K562 (cell line): ENCODE measurements around the gene C1orf74. TPM values are rescaled to one million over a fixed set of nuclear protein-coding genes. Genes with fewer than 3 reads are reported as not detected.

Experiments used
- BACH1 ChIP-seq: fragments of 200-800 bp; sonication (Bioruptor generic); IDR thresholded peaks from 2 replicates; pipeline ENCODE4 v1.6.1; 2016; ENCODE audit warnings: missing genetic modification characterization, missing compliant biosample characterization
- BRCA1 ChIP-seq, 2 experiments: fragments of 450-650 bp in 1 of 2; sonication (generic) in 1 of 2; formaldehyde crosslinking in 1 of 2; IDR thresholded peaks; 2 replicates each; pipeline versions ENCODE4 v1.5.0 to v1.6.1; 2017 to 2020; ENCODE audit warnings: mild to moderate bottlenecking in 1 of 2, missing genetic modification reagents in 1 of 2
- BRF2 ChIP-seq: IDR thresholded peaks from 3 replicates; pipeline ENCODE4 v1.6.1; 2011; ENCODE audit warnings: borderline replicate concordance, mild to moderate bottlenecking; ENCODE audit not compliant: insufficient read length, insufficient read depth
- CGGBP1 ChIP-seq: fragments of 250-450 bp; sonication (Bioruptor Pico); IDR thresholded peaks from 2 replicates; pipeline ENCODE4 v1.9.0; 2021; ENCODE audit warnings: mild to moderate bottlenecking
- CREM ChIP-seq: IDR thresholded peaks from 2 replicates; pipeline ENCODE4 v1.6.1; 2014; ENCODE audit warnings: antibody characterized with exemption, low read depth
- DEAF1 ChIP-seq: fragments of 450-650 bp; formaldehyde crosslinking; IDR thresholded peaks from 2 replicates; pipeline ENCODE4 v1.4.0; 2020; ENCODE audit warnings: mild to moderate bottlenecking, moderate library complexity
- EP400 ChIP-seq: fragments of 450-650 bp; IDR thresholded peaks from 2 replicates; pipeline ENCODE4 v1.6.1; 2017; ENCODE audit warnings: antibody characterized with exemption, mild to moderate bottlenecking, moderate library complexity
- HDAC2 ChIP-seq: fragments of 450-650 bp; IDR thresholded peaks from 2 replicates; pipeline ENCODE4 v1.6.1; 2016; ENCODE audit warnings: mild to moderate bottlenecking
- HMG20A ChIP-seq: fragments of 450-650 bp; formaldehyde crosslinking; conservative IDR thresholded peaks from 2 replicates; pipeline ENCODE4 v1.4.0; 2020; ENCODE audit warnings: mild to moderate bottlenecking, mixed read lengths
- JUN ChIP-seq, 2 experiments: sonication (generic) in 1 of 2; formaldehyde crosslinking in 1 of 2; IDR thresholded peaks; 2 replicates each; pipeline versions ENCODE4 v1.6.1 to v1.8.0; 2012 to 2022; ENCODE audit warnings: borderline replicate concordance in 2 of 2, mild to moderate bottlenecking in 2 of 2, improper control_type of control experiment in 1 of 2, low read depth in 1 of 2, low read length in 1 of 2, missing genetic modification reagents in 1 of 2
- KLF1 ChIP-seq: fragments of 450-650 bp; IDR thresholded peaks from 2 replicates; pipeline ENCODE4 v1.6.1; 2016; ENCODE audit warnings: missing genetic modification characterization, missing compliant biosample characterization
- MCM3 ChIP-seq: fragments of 450-650 bp; IDR thresholded peaks from 2 replicates; pipeline ENCODE4 v1.6.1; 2016
- NUFIP1 ChIP-seq: fragments of 450-650 bp; IDR thresholded peaks from 2 replicates; pipeline ENCODE4 v1.6.1; 2018; ENCODE audit not compliant: partially characterized antibody
- PHF20 ChIP-seq: fragments of 450-650 bp; IDR thresholded peaks from 2 replicates; pipeline ENCODE4 v1.6.1; 2018; ENCODE audit not compliant: partially characterized antibody
- POLR2B ChIP-seq: fragments of 450-650 bp; IDR thresholded peaks from 2 replicates; pipeline ENCODE4 v1.6.1; 2018; ENCODE audit warnings: low read depth; ENCODE audit not compliant: partially characterized antibody
- SUPT5H ChIP-seq: fragments of 450-650 bp; IDR thresholded peaks from 2 replicates; pipeline ENCODE4 v1.6.1; 2016
- TARDBP ChIP-seq: fragments of 450-650 bp; IDR thresholded peaks from 2 replicates; pipeline ENCODE4 v1.6.1; 2016
- UBTF ChIP-seq, 2 experiments: IDR thresholded peaks; 2 replicates each; pipeline ENCODE4 v1.6.1; 2012; ENCODE audit warnings: improper control_type of control experiment in 2 of 2, low read depth in 2 of 2, low read length in 2 of 2, borderline replicate concordance in 1 of 2
- ZBTB1 ChIP-seq: sonication (generic); formaldehyde crosslinking; IDR thresholded peaks from 2 replicates; pipeline ENCODE4 v1.8.1; 2023; ENCODE audit warnings: missing genetic modification reagents, low read depth, mild to moderate bottlenecking, borderline replicate concordance
- ZNF239 ChIP-seq: fragments of 250-450 bp; sonication (Bioruptor Pico); IDR thresholded peaks from 2 replicates; pipeline ENCODE4 v1.4.0; 2020; ENCODE audit warnings: mild to moderate bottlenecking
- ZNF280B ChIP-seq: fragments of 250-450 bp; sonication (Bioruptor Pico); IDR thresholded peaks from 2 replicates; pipeline ENCODE4 v1.5.1; 2021; ENCODE audit warnings: mild to moderate bottlenecking
- ZNF76 ChIP-seq: fragments of 250-450 bp; sonication (Bioruptor Pico); IDR thresholded peaks from 2 replicates; pipeline ENCODE4 v1.4.0; 2020; ENCODE audit warnings: mild to moderate bottlenecking, moderate library complexity, borderline replicate concordance
- polyA plus RNA-seq, 8 experiments: library from polyadenylated mRNA; depleted of rRNA in 4 of 8; stranded (reverse) in 5 of 8; unstranded in 3 of 8; fragments of >200 nt; fragmentation: Nextera tagmentation in 2 of 8; fragmentation: Illumina TruSeq in 1 of 8; extraction: Ambion mirVana in 2 of 8; extraction: Trizol in 1 of 8; gene quantifications; 2 replicates each; pipeline versions ENCODE4 v1.2.1 to v1.2.3, GENCODE V29; 2011 to 2014; ENCODE audit warnings: inconsistent platforms in 1 of 8, missing spikeins in 1 of 8
- total RNA-seq, 7 experiments: library from RNA; depleted of rRNA in 6 of 7; stranded (reverse); fragments of >200 nt in 6 of 7; fragmentation: Illumina TruSeq in 2 of 7; extraction: Trizol in 2 of 7; gene quantifications; 2 replicates each; pipeline versions ENCODE4 v1.2.1 to v1.2.3, GENCODE V29; 2011 to 2021; ENCODE audit warnings: low replicate concordance in 1 of 7

The C1orf74 gene
- total and polyA plus RNA-seq, 9 of the 15 experiments (the other 6 are each of a cell fraction or from before 2014, with no cell fraction given): 4.0 to 7.6 (median 5.7) TPM

- TF ChIP-seq ZNF280B (CRISPR knock-in tag): no peak
- no peak for TF ChIP-seq BRF2
- no peak for TF ChIP-seq TARDBP
- TF ChIP-seq EP400: no peak
- no peak for TF ChIP-seq CGGBP1 (CRISPR knock-in tag)
- TF ChIP-seq SUPT5H: no peak
- TF ChIP-seq BACH1: peak; percentile 34; the same call in 1 of the 2 replicates
- no peak for TF ChIP-seq MCM3
- TF ChIP-seq ZBTB1 (CRISPR knock-in tag): no peak
- TF ChIP-seq POLR2B: no peak
- no peak for TF ChIP-seq UBTF (IDR thresholded peaks at IDR 0.05; ENCODE audit: borderline replicate concordance in 1 of 2, low read depth in 2 of 2, low read length in 2 of 2)
- no peak for TF ChIP-seq BRCA1 (IDR thresholded peaks at IDR 0.05)
- TF ChIP-seq BRCA1 (CRISPR knock-in tag; IDR thresholded peaks at IDR 0.05): no peak
- TF ChIP-seq CREM: peak; percentile 59
- no peak for TF ChIP-seq KLF1 (tag)
- TF ChIP-seq ZNF76 (CRISPR knock-in tag): no peak
- peak; percentile 65; the same call in 1 of the 2 replicates for TF ChIP-seq HDAC2
- TF ChIP-seq HMG20A: no peak
- TF ChIP-seq ZNF239 (CRISPR knock-in tag): peak; percentile 36; the same call in 1 of the 2 replicates
- TF ChIP-seq PHF20: no peak
- TF ChIP-seq JUN (IDR thresholded peaks at IDR 0.05; ENCODE audit: borderline replicate concordance, low read depth, low read length): peak; percentile 73
- TF ChIP-seq JUN (CRISPR knock-in tag; IDR thresholded peaks at IDR 0.05; ENCODE audit: borderline replicate concordance): no peak
- TF ChIP-seq NUFIP1: no peak
- 0 out of 2 replicates have a peak, but pooled peaks have one; percentile 36 for TF ChIP-seq DEAF1 (CRISPR knock-in tag)
Measured at GRCh38 chr1:209808059-209808581, 23.8 kb upstream of the C1orf74 start (continued).
